HCT116 (cell line): ENCODE results near the gene IMMT.

Source experiments
- CTCF ChIP-seq, 3 experiments: fragments of 200-600 bp in 1 of 3; sonication (generic) in 1 of 3; IDR thresholded peaks in 2 of 3; conservative IDR thresholded peaks in 1 of 3; 2 replicates each; pipeline ENCODE4 v1.5.1; 2012 to 2017; ENCODE audit warnings: low read depth in 2 of 3, low read length in 2 of 3, antibody characterized with exemption in 1 of 3, borderline replicate concordance in 1 of 3, control low read depth in 1 of 3, mild to moderate bottlenecking in 1 of 3, mixed read lengths in 1 of 3, mixed run types in 1 of 3, moderate library complexity in 1 of 3; ENCODE audit not compliant: insufficient read depth in 1 of 3
- POLR2A ChIP-seq: IDR thresholded peaks from 2 replicates; pipeline ENCODE4 v1.7.0; 2011; ENCODE audit warnings: borderline replicate concordance; ENCODE audit not compliant: insufficient read depth, insufficient read length; ENCODE audit errors: extremely low read depth
- POLR2AphosphoS5 ChIP-seq: IDR thresholded peaks from 2 replicates; pipeline ENCODE4 v1.6.1; 2011; ENCODE audit warnings: mild to moderate bottlenecking, low read depth, low read length, moderate library complexity
- RAD21 ChIP-seq: IDR thresholded peaks from 2 replicates; pipeline ENCODE4 v1.6.1; 2012; ENCODE audit warnings: low read depth, mild to moderate bottlenecking
- REST ChIP-seq: IDR thresholded peaks from 2 replicates; pipeline ENCODE4 v1.6.1; 2012; ENCODE audit warnings: low read depth
- SP1 ChIP-seq: IDR thresholded peaks from 2 replicates; pipeline ENCODE4 v1.6.1; 2012; ENCODE audit warnings: low read depth
- SRF ChIP-seq: IDR thresholded peaks from 2 replicates; pipeline ENCODE4 v1.6.1; 2012; ENCODE audit warnings: low read depth
- TCF7L2 ChIP-seq: IDR thresholded peaks from 2 replicates; pipeline ENCODE4 v1.7.0; 2011; ENCODE audit warnings: borderline replicate concordance, inconsistent platforms; ENCODE audit not compliant: insufficient read depth, insufficient read length; ENCODE audit errors: extremely low read depth
- YY1 ChIP-seq: IDR thresholded peaks from 2 replicates; pipeline ENCODE4 v1.6.1; 2011; ENCODE audit warnings: low read length, low read depth, moderate library complexity, mild to moderate bottlenecking; ENCODE audit not compliant: insufficient replicate concordance; ENCODE audit errors: extremely low read depth
- ZBTB33 ChIP-seq: IDR thresholded peaks from 2 replicates; pipeline ENCODE4 v1.6.1; 2011; ENCODE audit warnings: mild to moderate bottlenecking, low read length, moderate library complexity; ENCODE audit not compliant: insufficient replicate concordance; ENCODE audit errors: extremely low read depth
- ZNF274 ChIP-seq: fragments of 200-500 bp; sonication (Bioruptor generic); IDR thresholded peaks from 2 replicates; pipeline ENCODE4 v1.6.1; 2014; ENCODE audit warnings: mild to moderate bottlenecking, low read depth, low read length, inconsistent platforms

GRCh38 chr2:86241611-86242010, 46.3 kb upstream of the IMMT start:
- TF ChIP-seq CTCF (IDR thresholded peaks at IDR 0.05 in 2 of 3, conservative IDR thresholded peaks at IDR 0.05 in 1 of 3; ENCODE audit: borderline replicate concordance in 1 of 3, insufficient read depth in 1 of 3, low read depth in 2 of 3, low read length in 2 of 3) (no peak), ZBTB33 (no peak), RAD21 (no peak), YY1 (no peak), TCF7L2 (no peak), SP1 (no peak), SRF (no peak), POLR2A (no peak), POLR2AphosphoS5 (no peak), ZNF274 (no peak), REST (no peak)
